NCI-H2029 (cell line): ENCODE data around the gene CCDC3.
"Not testable (repeated sequence)": the region's sequence is repeated elsewhere in the genome, so short reads cannot be mapped to it uniquely, and the experiment has no call there.

Experiments
- DNase-seq: peaks from one replicate; lab custom pipeline; 2025; lab: John Stamatoyannopoulos, UW

The CCDC3 gene

GRCh38 chr10:13000431-13000830 is 1.1 kb downstream of the CCDC3 start:
- no peak for DNase-seq

- no peak for DNase-seq
Observed at GRCh38 chr10:12999849-13000248, 1.7 kb downstream of the CCDC3 start.

- DNase-seq, result no peak
Observed at GRCh38 chr10:12995425-12995861, 6.1 kb downstream of the CCDC3 start.

GRCh38 chr10:12993595-12993994 is 7.9 kb downstream of the CCDC3 start:
- DNase-seq, result no peak

GRCh38 chr10:12985347-12985746 is 16.2 kb downstream of the CCDC3 start:
- DNase-seq, result no peak

- DNase-seq, result no peak
Observed at GRCh38 chr10:12984165-12984747, 17.3 kb downstream of the CCDC3 start.

- DNase-seq, result not testable (repeated sequence)
Observed at GRCh38 chr10:12983568-12983967, 17.9 kb downstream of the CCDC3 start.

GRCh38 chr10:12981570-12981969 is 19.9 kb downstream of the CCDC3 start:
- DNase-seq, result no peak

GRCh38 chr10:12980713-12981306 is 20.7 kb downstream of the CCDC3 start:
- no peak for DNase-seq

- no peak for DNase-seq
Observed at GRCh38 chr10:12980102-12980661, 21.3 kb downstream of the CCDC3 start.

- no peak for DNase-seq
Observed at GRCh38 chr10:12978891-12979290, 22.6 kb downstream of the CCDC3 start.

- no peak for DNase-seq
Observed at GRCh38 chr10:12975906-12976305, 25.6 kb downstream of the CCDC3 start.

GRCh38 chr10:12975266-12975665 is 26.2 kb downstream of the CCDC3 start:
- no peak for DNase-seq

- no peak for DNase-seq
Observed at GRCh38 chr10:12974491-12975199, 26.9 kb downstream of the CCDC3 start.

- DNase-seq, result no peak
Observed at GRCh38 chr10:12974078-12974477, 27.4 kb downstream of the CCDC3 start.

- DNase-seq, result no peak
Observed at GRCh38 chr10:12973149-12973718, 28.3 kb downstream of the CCDC3 start.

- no peak for DNase-seq
Observed at GRCh38 chr10:12972146-12972545, 29.4 kb downstream of the CCDC3 start.

- DNase-seq, result no peak
Observed at GRCh38 chr10:12971001-12971788, 30.3 kb downstream of the CCDC3 start.

GRCh38 chr10:12969951-12970350 is 31.6 kb downstream of the CCDC3 start:
- no peak for DNase-seq

GRCh38 chr10:12966067-12966466 is 35.4 kb downstream of the CCDC3 start:
- DNase-seq, result no peak

GRCh38 chr10:12965571-12965970 is 35.9 kb downstream of the CCDC3 start:
- no peak for DNase-seq

- DNase-seq, result no peak
Observed at GRCh38 chr10:12962556-12962955, 39.0 kb downstream of the CCDC3 start.
